ENCODE measurements around the gene LHX4.

The LHX4 gene

DNA sequence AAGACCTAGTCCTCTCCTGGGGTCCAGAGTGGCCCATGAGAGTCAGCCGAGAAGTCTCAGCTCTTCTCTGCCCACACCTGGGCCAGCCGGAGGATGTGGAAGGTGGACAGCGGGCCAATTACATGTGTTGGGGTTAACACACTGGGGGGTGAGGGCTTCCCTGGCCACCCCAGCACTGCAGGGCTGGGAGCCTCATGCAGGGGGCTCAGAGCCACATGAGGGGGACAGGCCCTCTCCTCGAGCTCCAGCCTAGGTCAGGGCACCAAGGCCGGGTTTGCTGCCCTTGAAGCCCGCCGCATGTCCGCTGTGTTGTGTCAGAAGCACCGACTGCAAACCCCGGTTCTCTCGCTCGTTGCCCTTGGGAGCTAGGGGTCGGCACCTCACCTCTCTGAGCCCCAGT, 30.5 kb downstream of the LHX4 start:
- no peak for DNase-seq

GRCh38 chr1:180261030-180261429, 31.0 kb downstream of the LHX4 start:
- no peak for DNase-seq

DNA sequence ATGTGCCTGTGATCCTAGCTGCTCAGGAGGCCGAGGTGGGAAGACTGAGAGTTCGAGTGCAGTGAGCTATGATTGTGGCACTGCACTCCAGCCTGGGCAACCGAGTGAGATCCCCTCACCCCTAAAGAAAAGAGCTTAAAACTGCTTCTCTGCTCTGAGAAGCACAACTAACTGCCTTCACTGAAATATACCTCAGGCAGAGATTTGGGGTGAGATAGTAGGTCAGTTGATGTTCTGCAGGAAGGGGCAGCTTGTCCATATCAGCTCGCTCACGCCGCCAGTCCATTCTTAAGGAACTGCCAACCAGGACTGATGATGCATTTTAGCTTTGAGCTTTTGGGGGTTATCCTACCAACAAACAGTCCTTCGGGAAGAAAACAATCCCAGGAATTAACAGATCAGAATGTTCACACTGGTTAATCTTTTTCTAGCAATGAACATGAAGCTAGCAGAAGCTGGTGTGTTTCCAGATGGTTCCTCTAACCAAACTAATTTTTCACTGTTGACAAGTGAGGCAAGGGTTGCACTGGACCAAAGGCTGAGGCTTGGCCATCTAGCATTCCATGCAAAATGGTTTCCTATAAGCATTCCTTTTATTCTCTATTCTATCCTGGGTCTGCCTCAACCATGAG, 31.6 kb downstream of the LHX4 start:
- DNase-seq: no peak

GRCh38 chr1:180262628-180263488, 32.8 kb downstream of the LHX4 start:
- DNase-seq: no peak

DNA sequence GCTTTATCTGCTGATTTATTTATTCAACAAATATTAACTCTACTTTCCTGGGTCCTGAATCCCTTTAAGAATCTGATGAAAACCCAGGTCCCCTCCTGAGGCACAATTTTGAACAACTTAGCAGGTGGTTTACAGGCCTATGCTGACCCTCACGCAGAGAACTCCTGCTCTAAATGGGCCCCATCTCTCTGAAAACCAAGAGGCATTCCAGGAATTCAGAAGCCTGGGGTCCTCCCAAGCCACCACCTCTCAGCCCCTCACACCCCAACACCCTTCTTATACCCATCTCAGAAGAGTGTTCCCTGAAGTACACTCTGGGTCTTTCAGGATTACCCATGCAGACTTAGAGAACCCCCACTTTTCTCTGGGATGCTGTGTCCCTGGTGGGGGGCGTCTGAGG, 34.5 kb downstream of the LHX4 start:
- DNase-seq: no peak

- no peak for DNase-seq
Observed at GRCh38 chr1:180265201-180265600, 35.1 kb downstream of the LHX4 start.

DNA sequence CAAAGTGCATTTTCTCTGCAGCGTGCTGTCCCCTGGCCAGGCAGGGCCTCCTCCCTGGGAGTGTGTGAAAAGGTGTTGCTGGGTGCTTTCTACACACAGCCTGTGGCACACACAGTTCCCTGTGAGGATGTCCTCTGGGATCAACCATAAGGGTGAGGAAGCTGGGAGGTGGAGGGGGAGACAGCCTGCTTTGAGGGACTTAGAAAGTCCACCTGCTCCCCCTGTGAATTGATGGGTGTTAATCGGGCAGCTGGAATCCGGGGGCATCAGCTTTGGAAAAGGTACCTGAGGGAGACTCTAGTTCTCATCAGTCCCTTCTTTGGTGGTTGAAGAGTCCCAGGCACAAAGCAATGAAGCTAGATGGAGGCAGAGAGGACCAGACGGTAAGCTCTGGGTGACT, 35.8 kb downstream of the LHX4 start:
- DNase-seq: peak in 1 of 2 experiments; percentile 11

DNA sequence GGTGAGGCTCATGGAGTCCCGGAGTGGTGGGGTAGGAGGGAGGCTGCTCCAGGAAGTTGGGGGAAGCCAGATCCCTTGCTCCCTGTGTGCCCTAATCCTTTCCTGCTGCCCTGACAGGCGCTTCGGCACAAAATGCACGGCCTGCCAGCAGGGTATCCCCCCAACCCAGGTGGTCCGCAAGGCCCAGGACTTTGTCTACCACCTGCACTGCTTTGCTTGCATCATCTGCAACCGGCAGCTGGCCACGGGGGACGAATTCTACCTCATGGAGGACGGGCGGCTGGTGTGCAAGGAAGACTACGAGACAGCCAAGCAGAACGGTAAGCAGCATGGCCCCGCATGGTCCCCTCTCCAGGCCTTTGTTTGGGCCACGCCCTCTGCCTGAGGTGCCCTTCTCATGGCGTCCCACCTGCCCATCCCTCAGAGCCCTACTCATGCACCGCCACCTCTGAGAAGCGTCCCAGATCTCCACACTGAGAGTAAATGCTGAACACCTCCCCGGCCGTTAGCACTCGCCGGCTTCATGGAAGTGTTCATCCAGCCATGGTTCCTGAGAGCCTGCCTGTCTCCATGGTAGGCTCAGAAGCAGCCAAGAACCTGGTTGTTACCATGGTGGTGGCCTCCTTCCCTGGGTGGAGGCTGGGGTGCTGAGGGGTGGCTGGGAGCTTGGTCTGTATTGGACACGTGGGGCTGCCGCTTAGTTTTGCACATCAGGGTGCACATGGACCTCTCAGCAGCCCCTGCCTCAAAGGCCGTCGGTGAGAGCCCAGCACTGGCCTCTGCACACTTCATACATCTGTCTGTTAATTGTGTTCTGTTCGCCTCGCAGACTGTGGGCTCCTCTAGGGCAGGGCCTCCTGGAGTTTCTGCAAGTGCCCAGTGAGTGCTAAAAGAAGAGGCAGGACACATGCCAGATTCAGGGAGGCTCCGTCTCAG, 36.5 kb downstream of the LHX4 start:
- peak; percentile 13 to 14 for DNase-seq

GRCh38 chr1:180267211-180267561, 37.1 kb downstream of the LHX4 start:
- DNase-seq: peak in 1 of 2 experiments; percentile 12

DNA sequence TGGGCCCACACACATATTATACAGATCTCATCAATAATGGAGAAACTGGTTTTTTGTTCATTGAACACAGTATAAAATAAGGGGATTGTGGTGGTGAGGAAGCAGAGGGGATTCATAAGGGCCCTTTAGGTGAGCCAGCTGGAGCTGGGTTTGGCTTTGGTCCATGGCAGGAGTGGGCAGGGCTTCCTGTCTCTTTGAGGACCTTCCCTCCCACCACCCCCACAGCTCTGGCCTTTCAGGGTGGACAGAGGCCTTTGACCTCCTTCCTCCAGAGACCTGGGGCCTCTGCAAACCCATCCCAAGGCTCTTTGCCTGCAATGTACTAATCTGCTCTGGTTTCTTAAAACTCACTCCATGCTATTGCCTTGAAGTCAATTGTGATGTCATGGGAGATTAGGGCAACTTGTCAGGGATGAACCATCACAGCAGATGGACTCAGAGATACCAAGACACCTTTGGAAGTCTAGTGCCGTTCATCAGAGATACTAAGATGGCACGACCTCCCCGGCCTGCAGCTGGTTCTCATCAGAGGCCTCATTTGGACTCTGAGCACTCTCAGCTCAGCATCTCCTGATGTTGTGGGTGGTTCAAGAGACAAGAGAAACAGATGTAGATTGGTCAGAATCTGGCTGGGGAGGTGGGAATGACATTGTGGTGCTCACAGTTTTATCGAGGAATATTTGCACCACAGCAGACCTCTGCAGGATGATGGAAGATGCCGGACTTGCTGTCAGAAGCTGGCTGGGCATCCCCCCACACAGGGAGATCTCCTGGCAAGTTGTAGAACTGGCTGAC, 37.9 kb downstream of the LHX4 start:
- peak; percentile 12 to 13 for DNase-seq

GRCh38 chr1:180268556-180269075, 38.6 kb downstream of the LHX4 start:
- peak; percentile 6 to 8 for DNase-seq

GRCh38 chr1:180269645-180270529, 39.8 kb downstream of the LHX4 start:
- peak; percentile 9 to 14 for DNase-seq

GRCh38 chr1:180270530-180271271, 40.6 kb downstream of the LHX4 start:
- peak; percentile 9 to 13 for DNase-seq

DNA sequence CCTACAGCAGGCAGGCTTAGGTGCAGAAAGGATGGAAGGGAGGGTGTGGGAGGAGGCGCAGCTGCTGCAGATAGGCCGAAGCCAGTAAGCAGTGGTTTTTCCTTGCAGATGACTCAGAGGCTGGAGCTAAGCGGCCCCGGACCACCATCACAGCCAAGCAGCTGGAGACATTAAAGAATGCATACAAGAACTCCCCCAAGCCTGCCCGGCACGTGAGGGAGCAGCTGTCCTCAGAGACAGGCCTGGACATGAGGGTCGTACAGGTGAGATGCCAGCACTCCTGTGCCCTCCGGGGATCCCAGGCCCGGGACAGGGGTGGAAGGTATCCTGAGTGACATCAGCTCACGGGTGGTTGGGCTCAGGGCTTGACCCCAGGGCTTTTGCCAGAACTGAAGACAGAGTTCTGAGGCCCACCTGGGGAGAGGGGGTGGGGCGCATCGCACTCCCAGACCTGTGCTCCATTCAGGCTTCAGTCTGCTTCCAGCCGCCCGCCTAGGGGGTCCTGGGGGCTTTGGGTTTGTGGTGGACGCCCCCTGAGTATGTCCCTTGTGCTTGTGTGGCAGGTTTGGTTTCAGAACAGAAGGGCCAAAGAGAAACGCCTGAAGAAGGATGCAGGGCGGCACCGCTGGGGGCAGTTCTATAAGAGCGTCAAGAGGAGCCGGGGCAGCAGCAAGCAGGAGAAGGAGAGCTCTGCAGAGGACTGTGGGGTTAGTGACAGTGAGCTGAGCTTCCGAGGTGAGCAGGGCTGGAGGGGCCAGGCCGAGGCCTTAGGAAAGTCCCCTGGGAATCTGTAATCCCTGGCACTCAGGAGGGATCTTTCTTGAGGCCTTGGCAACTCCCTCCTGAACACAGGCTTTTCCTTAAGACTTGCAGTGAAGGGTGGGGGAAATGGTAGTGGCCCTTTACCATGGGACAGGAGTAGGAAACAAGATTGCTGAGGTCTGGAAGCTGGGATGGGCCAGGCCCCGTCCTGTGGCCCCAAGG, 41.5 kb downstream of the LHX4 start:
- peak; percentile 10 to 13 for DNase-seq

GRCh38 chr1:180272395-180272794, 42.3 kb downstream of the LHX4 start:
- peak in 1 of 2 experiments; percentile 6 for DNase-seq

DNA sequence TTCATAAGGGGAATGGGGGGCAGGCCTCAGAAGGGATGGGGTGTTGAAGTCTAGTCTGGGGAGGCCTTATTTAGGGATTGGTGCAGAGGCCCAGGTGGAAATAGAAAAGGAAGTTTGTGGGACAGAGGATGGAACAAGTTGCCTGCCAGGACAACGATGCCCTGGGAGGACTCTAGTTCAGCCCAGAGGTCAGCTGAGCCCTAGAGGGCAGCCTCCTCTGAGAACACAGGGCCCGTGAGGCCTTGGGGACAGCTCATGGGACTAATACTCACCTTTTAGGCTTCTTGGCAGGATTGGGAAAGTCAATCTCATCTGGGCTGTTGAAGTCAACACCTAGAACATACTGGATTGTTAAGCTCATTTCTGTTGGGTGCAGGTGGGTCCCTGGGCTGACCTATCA, 43.0 kb downstream of the LHX4 start:
- no peak for DNase-seq

- no peak for DNase-seq
Observed at GRCh38 chr1:180274221-180274620, 44.2 kb downstream of the LHX4 start.

DNA sequence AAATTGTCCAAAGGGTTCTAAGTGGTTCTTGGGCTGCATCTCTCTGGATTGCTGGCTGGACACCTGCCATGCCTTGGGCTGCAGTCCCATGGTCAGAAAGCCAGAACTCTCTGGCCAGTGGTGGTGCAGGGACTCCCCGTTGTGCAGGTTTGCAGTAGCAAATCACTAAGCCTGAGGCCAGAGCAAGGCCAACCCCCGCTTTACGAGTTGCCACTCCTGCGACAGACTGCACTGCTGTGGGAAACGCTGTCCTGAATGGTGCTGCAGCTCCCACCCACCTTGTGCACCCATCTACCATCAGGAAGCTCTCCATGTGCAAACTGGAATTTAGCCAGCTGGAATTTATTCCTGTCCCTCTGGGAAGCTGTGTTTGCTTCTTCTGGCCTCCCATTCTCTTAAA, 45.7 kb downstream of the LHX4 start:
- no peak for DNase-seq

Data from activated T-cell treated with anti-CD3 and anti-CD28 coated beads, Interleukin-2, amount 50 U/mL, for 48 hours (primary cell).